Hematopoietic multipotent progenitor cell treated with erythropoietin and hydrocortisone succinate and interleukin-3 and kit ligand, for 17 days (in vitro differentiated cells): ENCODE measurements around the gene RBM47.
"Not testable (repeated sequence)": the region's sequence is repeated elsewhere in the genome, so short reads cannot be mapped to it uniquely, and the experiment has no call there.

Experiments
- DNase-seq: peaks from one replicate; pipeline ENCODE4 v3.0.0-alpha.2; 2015; ENCODE audit warnings: low spot score

Gene RBM47

GRCh38 chr4:40439519-40439918 is 190.1 kb downstream of the RBM47 start:
- no peak for DNase-seq

GRCh38 chr4:40438384-40439026 is 191.2 kb downstream of the RBM47 start:
- no peak for DNase-seq

GRCh38 chr4:40437741-40438383 is 191.8 kb downstream of the RBM47 start:
- no peak for DNase-seq

- not testable (repeated sequence) for DNase-seq
These were observed 194.4 kb downstream of the RBM47 start for GRCh38 chr4:40435306-40435705.

- no peak for DNase-seq
These were observed 195.5 kb downstream of the RBM47 start for GRCh38 chr4:40434126-40434687.

GRCh38 chr4:40432504-40432903 is 197.2 kb downstream of the RBM47 start:
- no peak for DNase-seq

- DNase-seq = not testable (repeated sequence)
These were observed 201.8 kb downstream of the RBM47 start for GRCh38 chr4:40427871-40428270.

GRCh38 chr4:40427128-40427527 is 202.5 kb downstream of the RBM47 start:
- no peak for DNase-seq

GRCh38 chr4:40425799-40426574 is 203.7 kb downstream of the RBM47 start:
- no peak for DNase-seq

- DNase-seq = no peak
These were observed 205.9 kb downstream of the RBM47 start for GRCh38 chr4:40423735-40424134.

GRCh38 chr4:40421839-40422708 is 207.6 kb downstream of the RBM47 start:
- no peak for DNase-seq

- no peak for DNase-seq
These were observed 210.3 kb downstream of the RBM47 start for GRCh38 chr4:40419231-40419912.

GRCh38 chr4:40418430-40419230 is 211.0 kb downstream of the RBM47 start:
- DNase-seq = no peak

GRCh38 chr4:40417941-40418340 is 211.7 kb downstream of the RBM47 start:
- DNase-seq = no peak

GRCh38 chr4:40414673-40415072 is 215.0 kb downstream of the RBM47 start:
- no peak for DNase-seq

- no peak for DNase-seq
These were observed 216.5 kb downstream of the RBM47 start for GRCh38 chr4:40412866-40413795.

- DNase-seq = no peak
These were observed 217.3 kb downstream of the RBM47 start for GRCh38 chr4:40412388-40412787.

GRCh38 chr4:40409835-40410234 is 219.8 kb downstream of the RBM47 start:
- no peak for DNase-seq

GRCh38 chr4:40407468-40407867 is 222.2 kb downstream of the RBM47 start:
- DNase-seq = not testable (repeated sequence)
